ENCODE measurements around the gene P4HA3. TPM values are rescaled to one million over a fixed set of nuclear protein-coding genes. Genes with fewer than 3 reads are reported as not detected.

The P4HA3 gene
- total and polyA plus RNA-seq, 9 of the 15 experiments (the other 6 are each of a cell fraction or from before 2014, with no cell fraction given): 0.01 to 0.03 TPM; not detected in 7

- Histone ChIP-seq H3K9ac (ENCODE audit: insufficient read depth in 1 of 2, low read depth in 2 of 2, low read length in 2 of 2) (no peak overlapping the region), H3K9me3 (replicated peaks; ENCODE audit: control insufficient read depth, insufficient read depth, low read depth, low read length) (no peaks in the 10 kb centered on the region), H2AFZ (ENCODE audit: low read depth, low read length) (no peak overlapping the region), H3K79me2 (ENCODE audit: control insufficient read depth, insufficient read depth, low read length) (no peaks in the 10 kb centered on the region), H3K4me1 (replicated peaks in 1 of 2; ENCODE audit: control insufficient read depth in 2 of 2, insufficient read depth in 2 of 2, low read length in 2 of 2) (no peaks in the 10 kb centered on the region; a peak in 2 of 5 replicates), H3K36me3 (ENCODE audit: control insufficient read depth, insufficient read depth, low read length) (no peaks in the 10 kb centered on the region), H4K20me1 (replicated peaks; ENCODE audit: control insufficient read depth, insufficient read depth, low read length) (no peaks in the 10 kb centered on the region), H3K27me3 (ENCODE audit: control insufficient read depth in 2 of 2, insufficient read depth in 2 of 2, low read length in 2 of 2) (peaks cover 0 to 2% of the 10 kb centered on the region in 2 experiments; a peak in 1 of 5 replicates), H3K27ac (ENCODE audit: extremely low read depth, low read depth, low read length) (no peak overlapping the region), H3K4me2 (ENCODE audit: insufficient read depth, low read length) (no peak overlapping the region), H3K4me3 (no peak overlapping the region), H3K9me1 (ENCODE audit: control insufficient read depth, insufficient read depth, low read length) (no peaks in the 10 kb centered on the region)
- TF ChIP-seq ZNF431 (CRISPR knock-in tag; IDR thresholded peaks at IDR 0.05): no peak
- TF ChIP-seq DMBX1 (CRISPR knock-in tag; IDR thresholded peaks at IDR 0.05; ENCODE audit: borderline replicate concordance): no peak
- TF ChIP-seq MAFG (tag; conservative IDR thresholded peaks at IDR 0.05): no peak
- intact Hi-C loops (cut with micrococcal nuclease): no loop called here
- 0% methylated on average over 1 of the region's 1 CpG for WGBS (ENCODE audit: insufficient coverage, low coverage, missing lambda C conversion rate)
- DNase-seq (ENCODE audit: extremely low read depth in 1 of 4, low spot score in 3 of 4): no peak
- no TSS peak for BruUV-seq (replicated peaks)
- in situ Hi-C loops (cut with MboI): no loop called here
- ATAC-seq: no peak
- POLR2A ChIA-PET: interaction anchor here (0.6 kb wide), 1 partner anchor 36 kb away, joined by 3 read pairs; no protein-coding TSS in a partner anchor
- no peak for FAIRE-seq
- CTCF ChIA-PET (ENCODE audit: low intra/inter-chr PET ratio): no interaction called here
These were observed 34.0 kb upstream of the P4HA3 start for GRCh38 chr11:74345420-74345819.

GRCh38 chr11:74341921-74342320 lies 30.5 kb upstream of the P4HA3 start:
- POLR2A ChIA-PET: interaction anchor here (1.5 kb wide), 1 partner anchor 17 kb away, joined by 3 read pairs; no protein-coding TSS in a partner anchor
- Histone ChIP-seq H3K4me2 (ENCODE audit: insufficient read depth, low read length) (no peak overlapping the region), H3K27me3 (ENCODE audit: control insufficient read depth in 2 of 2, insufficient read depth in 2 of 2, low read length in 2 of 2) (peaks cover 0 to 2% of the 10 kb centered on the region in 2 experiments; a peak in 1 of 5 replicates), H4K20me1 (replicated peaks; ENCODE audit: control insufficient read depth, insufficient read depth, low read length) (no peaks in the 10 kb centered on the region), H2AFZ (ENCODE audit: low read depth, low read length) (no peak overlapping the region), H3K9ac (ENCODE audit: insufficient read depth in 1 of 2, low read depth in 2 of 2, low read length in 2 of 2) (no peak overlapping the region), H3K4me3 (no peak overlapping the region), H3K79me2 (ENCODE audit: control insufficient read depth, insufficient read depth, low read length) (no peaks in the 10 kb centered on the region), H3K36me3 (ENCODE audit: control insufficient read depth, insufficient read depth, low read length) (no peaks in the 10 kb centered on the region), H3K27ac (ENCODE audit: extremely low read depth, low read depth, low read length) (no peak overlapping the region), H3K9me3 (replicated peaks; ENCODE audit: control insufficient read depth, insufficient read depth, low read depth, low read length) (no peaks in the 10 kb centered on the region), H3K9me1 (ENCODE audit: control insufficient read depth, insufficient read depth, low read length) (no peaks in the 10 kb centered on the region), H3K4me1 (replicated peaks in 1 of 2; ENCODE audit: control insufficient read depth in 2 of 2, insufficient read depth in 2 of 2, low read length in 2 of 2) (no peaks in the 10 kb centered on the region)
- TF ChIP-seq TFAM (CRISPR knock-in tag; conservative IDR thresholded peaks at IDR 0.05) (no peak), RFX1 (IDR thresholded peaks at IDR 0.05) (0 out of 2 replicates have a peak, but pooled peaks have one; percentile 39), HMGN3 (IDR thresholded peaks at IDR 0.05; ENCODE audit: borderline replicate concordance, extremely low read depth, insufficient read length, low read depth, low read length) (no peak)
- ATAC-seq (no peak), FAIRE-seq (no peak), DNase-seq (ENCODE audit: extremely low read depth in 1 of 4, low spot score in 3 of 4) (no peak)
- CTCF ChIA-PET (ENCODE audit: low intra/inter-chr PET ratio): no interaction called here
- intact Hi-C loops (cut with micrococcal nuclease): no loop called here
- 0% methylated on average over 1 of the region's 1 CpG for WGBS (ENCODE audit: insufficient coverage, low coverage, missing lambda C conversion rate)
- BruUV-seq (replicated peaks): no TSS peak
- in situ Hi-C loops (cut with MboI): no loop called here
